ENCODE results near the gene ZNF385B. TPM values are rescaled to one million over a fixed set of nuclear protein-coding genes. Genes with fewer than 3 reads are reported as not detected.

Gene ZNF385B
- total and polyA plus RNA-seq, 12 donors: 2.0 to 15.3 (median 8.4) TPM

GRCh38 chr2:179442206-179442605 is 419.2 kb downstream of the ZNF385B start:
- DNase-seq: no peak
- Histone ChIP-seq H3K27me3 (no peaks in the 10 kb centered on the region), H3K4me1 (replicated peaks in 1 of 2) (no peaks in the 10 kb centered on the region), H3K27ac (no peak overlapping the region), H3K36me3 (replicated peaks in 1 of 2) (no peaks in the 10 kb centered on the region), H3K9me3 (replicated peaks in 1 of 3) (no peaks in the 10 kb centered on the region), H3K4me3 (no peak overlapping the region)
- TF ChIP-seq CTCF (IDR thresholded peaks at IDR 0.05): no peak
- no peak for TF ChIP-seq POLR2A (IDR thresholded peaks at IDR 0.05)
- intact Hi-C loops (cut with DNase I): no loop called here
- WGBS, 4 donors: 63 to 71% (median 68%) methylated on average over 1 of the region's 1 CpG

GRCh38 chr2:179441551-179441950 is 419.9 kb downstream of the ZNF385B start:
- intact Hi-C loops (cut with DNase I): no loop called here
- whole genome bisulfite sequencing, 4 donors: 59 to 67% (median 65%) methylated on average over 2 of the region's 2 CpGs
- no peak overlapping the region for H3K4me3 ChIP-seq
- H3K4me1 ChIP-seq (replicated peaks in 1 of 2): no peaks in the 10 kb centered on the region
- H3K9me3 ChIP-seq (replicated peaks in 1 of 3): no peaks in the 10 kb centered on the region
- no peaks in the 10 kb centered on the region for H3K27me3 ChIP-seq
- no peak for DNase-seq
- no peak overlapping the region for H3K27ac ChIP-seq
- TF ChIP-seq POLR2A (IDR thresholded peaks at IDR 0.05) (no peak), CTCF (IDR thresholded peaks at IDR 0.05) (no peak)
- H3K36me3 ChIP-seq (replicated peaks in 1 of 2): no peaks in the 10 kb centered on the region

- Histone ChIP-seq H3K4me3 (no peak overlapping the region), H3K27ac (no peak overlapping the region), H3K9me3 (replicated peaks in 1 of 3) (no peaks in the 10 kb centered on the region), H3K4me1 (replicated peaks in 1 of 2) (no peaks in the 10 kb centered on the region), H3K27me3 (no peaks in the 10 kb centered on the region), H3K36me3 (replicated peaks in 1 of 2) (no peaks in the 10 kb centered on the region)
- intact Hi-C loops (cut with DNase I): no loop called here
- no peak for DNase-seq
- peak; percentile 40 to 71 (median 45) for TF ChIP-seq CTCF (IDR thresholded peaks at IDR 0.05)
- TF ChIP-seq POLR2A (IDR thresholded peaks at IDR 0.05): no peak
- 72 to 85% (median 78%) methylated on average over 5 of the region's 5 CpGs for WGBS, 4 donors
These were observed 420.7 kb downstream of the ZNF385B start for GRCh38 chr2:179440642-179441251.

- no peak overlapping the region for H3K27ac ChIP-seq
- no peaks in the 10 kb centered on the region for H3K27me3 ChIP-seq
- no peaks in the 10 kb centered on the region for H3K9me3 ChIP-seq (replicated peaks in 1 of 3)
- H3K4me1 ChIP-seq (replicated peaks in 1 of 2): no peaks in the 10 kb centered on the region
- TF ChIP-seq CTCF (IDR thresholded peaks at IDR 0.05) (no peak), POLR2A (IDR thresholded peaks at IDR 0.05) (no peak)
- intact Hi-C loops (cut with DNase I): no loop called here
- 46 to 63% (median 59%) methylated on average over 4 of the region's 4 CpGs for WGBS, 4 donors
- H3K4me3 ChIP-seq: no peak overlapping the region
- DNase-seq: no peak
- no peaks in the 10 kb centered on the region for H3K36me3 ChIP-seq (replicated peaks in 1 of 2)
These were observed 422.8 kb downstream of the ZNF385B start for GRCh38 chr2:179438654-179439053.

Data from adrenal gland (tissue), 12 donors.